SK-N-SH (cell line): ENCODE results near the gene PALLD. TPM values are rescaled to one million over a fixed set of nuclear protein-coding genes. Genes with fewer than 3 reads are reported as not detected.
A peak's percentile ranks its signal among the peaks of the same experiment; 100 is the strongest.

ENCODE experiments used
- CTCF ChIA-PET: fragments of 300-600, 350-600 bp; formaldehyde crosslinking; extraction: SDS; loops from one replicate; lab custom pipeline; 2021; lab: Yijun Ruan, JAX
- POLR2A ChIA-PET: fragments of 350-600 bp; sonication (Branson Sonifier 250); formaldehyde crosslinking; extraction: SDS; loops from one replicate; lab custom pipeline; 2020; ENCODE audit warnings: antibody characterized with exemption, inconsistent platforms; lab: Yijun Ruan, JAX
- DNase-seq: peaks from one replicate; pipeline ENCODE4 v3.0.0; 2012
- H2AFZ ChIP-seq: fragments of 200-600 bp; sonication (generic); 2 replicates; pipeline ENCODE4 v1.8.1; 2016; ENCODE audit warnings: antibody characterized with exemption, mild to moderate bottlenecking, low read depth
- H3F3A ChIP-seq: fragments of 200-600 bp; sonication (generic); replicated peaks from 2 replicates; pipeline ENCODE3; 2016; ENCODE audit warnings: antibody characterized with exemption, mild to moderate bottlenecking; ENCODE audit not compliant: insufficient read depth
- H3K27ac ChIP-seq, 2 experiments: fragments of 200-500 bp in 1 of 2; fragments of 200-600 bp in 1 of 2; sonication (Bioruptor generic) in 1 of 2; sonication (generic), shearing (Covaris generic) in 1 of 2; 2 replicates each; pipeline versions ENCODE4 v1.5.1 to v1.6.1; 2014 to 2016; ENCODE audit warnings: low read depth in 2 of 2, inconsistent platforms in 1 of 2, low read length in 1 of 2, mild to moderate bottlenecking in 1 of 2, mixed read lengths in 1 of 2
- H3K27me3 ChIP-seq: fragments of 200-600 bp; sonication (generic), shearing (Covaris generic); 2 replicates; pipeline ENCODE4 v1.6.1; 2016; ENCODE audit warnings: mixed run types; ENCODE audit not compliant: insufficient read depth
- H3K36me3 ChIP-seq, 2 experiments: fragments of 200-500 bp in 1 of 2; fragments of 200-600 bp in 1 of 2; sonication (Bioruptor generic) in 1 of 2; sonication (generic) in 1 of 2; replicated peaks in 1 of 2; 2 replicates each; pipeline versions ENCODE3 to v1.5.1; 2014 to 2016; ENCODE audit warnings: low read length in 1 of 2, mild to moderate bottlenecking in 1 of 2; ENCODE audit not compliant: insufficient read depth in 2 of 2, control insufficient read depth in 1 of 2
- H3K4me1 ChIP-seq, 2 experiments: fragments of 200-500 bp in 1 of 2; fragments of 200-600 bp in 1 of 2; sonication (Bioruptor generic) in 1 of 2; sonication (generic), shearing (Covaris generic) in 1 of 2; 2 replicates each; pipeline versions ENCODE4 v1.5.1 to v1.6.1; 2014 to 2016; ENCODE audit warnings: low read depth in 1 of 2, low read length in 1 of 2, mixed run types in 1 of 2; ENCODE audit not compliant: insufficient read depth in 2 of 2, control insufficient read depth in 1 of 2
- H3K4me2 ChIP-seq: fragments of 200-600 bp; sonication (generic), shearing (Covaris generic); 2 replicates; pipeline ENCODE4 v1.6.1; 2017; ENCODE audit warnings: mixed run types
- H3K4me3 ChIP-seq, 2 experiments: fragments of 200-500 bp in 1 of 2; fragments of 200-600 bp in 1 of 2; sonication (Bioruptor generic) in 1 of 2; sonication (generic), shearing (Covaris generic) in 1 of 2; 2 replicates each; pipeline versions ENCODE4 v1.5.1 to v1.8.1; 2014 to 2016; ENCODE audit warnings: low read depth in 2 of 2, inconsistent platforms in 1 of 2, low read length in 1 of 2, mild to moderate bottlenecking in 1 of 2, mixed read lengths in 1 of 2, moderate library complexity in 1 of 2
- H3K79me2 ChIP-seq: fragments of 200-600 bp; sonication (generic); 2 replicates; pipeline ENCODE4 v1.8.1; 2017; ENCODE audit warnings: mild to moderate bottlenecking; ENCODE audit not compliant: insufficient read depth
- H3K9ac ChIP-seq: fragments of 200-600 bp; sonication (generic); 2 replicates; pipeline ENCODE4 v1.6.1; 2017; ENCODE audit warnings: mixed run types
- H3K9me2 ChIP-seq: fragments of 200-600 bp; sonication (generic); 2 replicates; pipeline ENCODE4 v1.6.1; 2017; ENCODE audit warnings: mixed run types
- H3K9me3 ChIP-seq: fragments of 200-600 bp; sonication (generic); 2 replicates; pipeline ENCODE4 v1.6.1; 2017; ENCODE audit warnings: mixed run types, mild to moderate bottlenecking, moderate library complexity
- H4K20me1 ChIP-seq: fragments of 200-600 bp; sonication (generic); 2 replicates; pipeline ENCODE4 v1.6.1; 2017; ENCODE audit warnings: mild to moderate bottlenecking, mixed run types; ENCODE audit not compliant: insufficient read depth
- CHD2 ChIP-seq: fragments of 150-350 bp; IDR thresholded peaks from 2 replicates; pipeline ENCODE4 v1.6.1; 2018; ENCODE audit warnings: low read length; ENCODE audit not compliant: partially characterized antibody
- EP300 ChIP-seq, 2 experiments: IDR thresholded peaks; 2 replicates each; pipeline versions ENCODE4 v1.4.0 to v1.6.1; 2012; ENCODE audit warnings: borderline replicate concordance in 1 of 2, low read depth in 1 of 2, low read length in 1 of 2
- EZH2phosphoT487 ChIP-seq: fragments of 200-600 bp; sonication (generic); IDR thresholded peaks from 2 replicates; pipeline ENCODE4 v1.6.1; 2017; ENCODE audit warnings: low read depth, mixed run types, mild to moderate bottlenecking, antibody characterized with exemption, moderate library complexity, borderline replicate concordance
- FOSL2 ChIP-seq: IDR thresholded peaks from 2 replicates; pipeline ENCODE4 v1.4.0; 2012; ENCODE audit warnings: low read depth, mild to moderate bottlenecking, moderate library complexity, borderline replicate concordance
- FOXJ3 ChIP-seq: sonication (generic); formaldehyde crosslinking; IDR thresholded peaks from 2 replicates; pipeline ENCODE4 v1.5.1; 2020; ENCODE audit warnings: mild to moderate bottlenecking, missing genetic modification reagents
- FOXM1 ChIP-seq: IDR thresholded peaks from 2 replicates; pipeline ENCODE4 v1.4.0; 2012; ENCODE audit warnings: low read depth, mild to moderate bottlenecking
- GABPA ChIP-seq: IDR thresholded peaks from 2 replicates; pipeline ENCODE4 v1.4.0; 2012; ENCODE audit warnings: low read depth, mild to moderate bottlenecking
- JUND ChIP-seq: IDR thresholded peaks from 2 replicates; pipeline ENCODE4 v1.4.0; 2012
- MXI1 ChIP-seq: IDR thresholded peaks from 2 replicates; pipeline ENCODE4 v1.6.1; 2012; ENCODE audit warnings: mild to moderate bottlenecking, low read depth, low read length, improper control_type of control experiment
- NFIC ChIP-seq: IDR thresholded peaks from 2 replicates; pipeline ENCODE4 v1.4.0; 2012; ENCODE audit warnings: borderline replicate concordance
- RFX5 ChIP-seq: IDR thresholded peaks from 2 replicates; pipeline ENCODE4 v1.6.1; 2012; ENCODE audit warnings: mild to moderate bottlenecking, improper control_type of control experiment, low read length
- RXRA ChIP-seq: IDR thresholded peaks from 2 replicates; pipeline ENCODE4 v1.4.0; 2012; ENCODE audit warnings: low read depth, mild to moderate bottlenecking, borderline replicate concordance
- SIN3A ChIP-seq: IDR thresholded peaks from 2 replicates; pipeline ENCODE4 v1.6.1; 2012; ENCODE audit warnings: low read depth, mild to moderate bottlenecking, low read length, moderate library complexity, borderline replicate concordance
- SMC3 ChIP-seq: IDR thresholded peaks from 2 replicates; pipeline ENCODE4 v1.6.1; 2012; ENCODE audit warnings: low read depth, low read length, improper control_type of control experiment
- TAF1 ChIP-seq: IDR thresholded peaks from 2 replicates; pipeline ENCODE4 v1.6.1; 2012; ENCODE audit warnings: low read depth, mild to moderate bottlenecking, low read length, moderate library complexity, borderline replicate concordance
- TEAD4 ChIP-seq: IDR thresholded peaks from 2 replicates; pipeline ENCODE4 v1.4.0; 2012; ENCODE audit warnings: mild to moderate bottlenecking, borderline replicate concordance; ENCODE audit not compliant: insufficient read depth
- WGBS: methylation state at CpG from one replicate; pipeline ENCODE4 v1.1.6; 2017; ENCODE audit warnings: low lambda C conversion rate; 5-methylcytosine and 5-hydroxymethylcytosine counted together
- polyA plus RNA-seq, 3 experiments: library from polyadenylated mRNA; depleted of rRNA; stranded (reverse); fragments of >200 nt; gene quantifications; 2 replicates each; pipeline ENCODE4 v1.2.3, GENCODE V29; 2012
- TF ChIP-seq, protein P1 (sequence below): fragments of 150-350 bp; IDR thresholded peaks from 2 replicates; pipeline ENCODE4 v1.6.1; 2017; ENCODE audit warnings: antibody characterized with exemption, low read length, low read depth, borderline replicate concordance
- TF ChIP-seq, protein P2 (sequence below): IDR thresholded peaks from 2 replicates; pipeline ENCODE4; 2012

Gene PALLD
- polyA plus RNA-seq, 1 of the 3 experiments (the other 2 are of a cell fraction): 33.0 TPM

DNA sequence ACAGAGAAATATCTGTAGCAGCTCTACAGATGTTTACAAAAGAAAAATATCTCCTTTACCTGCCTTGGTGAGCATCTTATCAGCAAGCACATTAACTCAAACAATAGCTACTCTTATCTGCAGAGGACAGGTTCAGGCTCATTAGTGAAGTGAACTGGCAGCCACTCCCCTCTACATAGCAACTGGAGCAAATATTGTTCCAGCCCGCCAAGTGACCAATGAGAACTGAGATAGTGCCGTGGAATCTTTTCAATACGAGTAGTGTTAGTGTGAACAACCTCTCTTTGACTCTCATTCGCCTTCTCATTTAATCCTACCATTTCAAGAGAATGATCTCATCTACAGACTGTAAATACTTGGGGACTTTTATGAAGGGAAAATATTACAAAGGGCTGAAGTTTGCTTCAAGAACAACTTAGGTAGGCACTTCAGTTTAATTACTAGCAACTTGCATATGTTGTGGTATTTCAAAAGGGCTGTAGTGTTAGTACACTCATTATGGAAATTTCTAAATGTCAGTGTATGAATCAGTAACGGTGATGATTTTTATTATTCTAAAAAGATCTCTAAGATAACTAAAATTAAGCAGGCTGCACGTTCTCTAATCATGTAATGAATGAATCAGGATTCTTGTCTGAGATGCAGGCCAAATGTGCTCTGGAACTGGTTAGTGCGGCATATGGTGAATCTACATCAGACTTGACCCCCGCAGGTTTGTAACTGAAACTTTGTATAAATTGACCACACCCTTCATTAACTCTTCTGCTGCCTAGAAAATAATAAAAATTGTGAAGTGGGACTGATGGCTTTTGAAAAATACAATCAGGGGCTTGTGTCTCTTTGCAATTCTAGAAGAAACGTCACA lies 72.4 kb downstream of the PALLD start:
- 57% methylated on average over 9 of the region's 9 CpGs for WGBS
- Histone ChIP-seq H3K27ac (peak overlapping the region in 1 of 2 experiments; percentile 39; a peak in 2 of 4 replicates), H3K9ac (no peak overlapping the region)

DNA sequence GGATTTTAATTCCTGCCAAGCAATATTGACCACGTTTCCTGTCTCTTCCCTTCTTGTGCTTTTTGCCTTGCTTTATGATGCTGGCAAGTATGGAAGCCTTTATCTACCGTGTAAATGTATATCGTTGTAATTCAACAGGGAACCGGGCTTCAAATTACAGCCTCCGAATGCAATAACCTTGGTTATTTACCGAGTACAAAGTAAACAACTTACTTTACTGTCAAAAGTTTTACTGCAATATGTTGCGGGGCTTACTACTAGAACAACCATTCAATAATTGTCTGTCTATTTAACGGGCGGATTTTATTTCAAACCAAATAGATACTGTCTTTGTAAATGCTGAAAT lies 73.1 kb downstream of the PALLD start:
- DNase-seq: no peak
- peaks cover 12% of the 10 kb centered on the region for H3F3A ChIP-seq
- WGBS: 82% methylated on average over 9 of the region's 9 CpGs
- no peaks in the 10 kb centered on the region for H3K79me2 ChIP-seq
- peaks cover 0 to 3% of the 10 kb centered on the region in 2 experiments for H3K36me3 ChIP-seq
- H3K4me1 ChIP-seq: peaks cover 9 to 13% of the 10 kb centered on the region in 2 experiments; a peak in 3 of 4 replicates
- H3K27me3 ChIP-seq: no peaks in the 10 kb centered on the region
- H3K4me2 ChIP-seq: no peak overlapping the region
- CTCF ChIA-PET: no interaction called here
- TF ChIP-seq MXI1 (no peak), SIN3A (no peak), TAF1 (no peak), RFX5 (no peak), TEAD4 (no peak), GABPA (no peak), EP300 (IDR thresholded peaks at IDR 0.05; ENCODE audit: borderline replicate concordance in 1 of 2, low read depth in 1 of 2, low read length in 1 of 2) (no peak)
- H4K20me1 ChIP-seq: no peaks in the 10 kb centered on the region
- POLR2A ChIA-PET: no interaction called here
- no peak overlapping the region for H3K4me3 ChIP-seq
- no peak overlapping the region for H2AFZ ChIP-seq
- no peak overlapping the region for H3K27ac ChIP-seq
- no peak overlapping the region for H3K9ac ChIP-seq
- H3K9me2 ChIP-seq: no peaks in the 10 kb centered on the region
- no peaks in the 10 kb centered on the region for H3K9me3 ChIP-seq

More for the DNA sequence above, 72.4 kb downstream of the PALLD start:
- no peaks in the 10 kb centered on the region for H3K79me2 ChIP-seq
- peaks cover 7% of the 10 kb centered on the region for H3F3A ChIP-seq
- no peak overlapping the region for H3K4me3 ChIP-seq
- H3K4me2 ChIP-seq: no peak overlapping the region
- H4K20me1 ChIP-seq: no peaks in the 10 kb centered on the region
- H3K4me1 ChIP-seq: peaks cover 3 to 13% of the 10 kb centered on the region in 2 experiments; a peak in 3 of 4 replicates
- ChIA-PET CTCF (no interaction called here), POLR2A (no interaction called here)
- H3K9me3 ChIP-seq: no peaks in the 10 kb centered on the region
- H3K9me2 ChIP-seq: no peaks in the 10 kb centered on the region
- peaks cover 0 to 3% of the 10 kb centered on the region in 2 experiments for H3K36me3 ChIP-seq
- DNase-seq: no peak
- H3K27me3 ChIP-seq: no peaks in the 10 kb centered on the region
- H2AFZ ChIP-seq: peak overlapping the region; percentile 74; the same call in 1 of the 2 replicates
- TF ChIP-seq MXI1 (0 out of 2 replicates have a peak, but pooled peaks have one; percentile 18), SMC3 (no peak)

DNA sequence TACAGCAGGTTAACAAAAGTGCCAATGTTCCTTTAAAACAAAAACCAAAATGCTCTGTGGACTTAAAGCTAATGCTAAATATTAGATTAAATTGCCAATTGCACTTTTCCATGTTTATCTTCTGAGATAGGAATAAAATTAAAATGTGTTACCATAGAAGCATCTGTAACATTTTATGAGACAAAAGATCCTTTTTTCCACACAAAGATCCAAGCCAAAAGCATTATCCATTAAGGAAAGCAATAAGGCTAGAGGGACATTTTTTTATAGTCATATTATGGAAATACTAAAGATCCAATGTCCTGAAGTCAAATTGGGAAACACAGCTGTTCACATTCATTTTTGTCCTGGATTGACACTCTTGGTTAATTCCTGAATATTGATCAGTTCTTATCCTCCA lies 73.6 kb downstream of the PALLD start:
- Histone ChIP-seq H3K4me2 (no peak overlapping the region), H3K79me2 (no peaks in the 10 kb centered on the region), H3K27ac (no peak overlapping the region), H3K9me2 (no peaks in the 10 kb centered on the region), H3K36me3 (peaks cover 0 to 3% of the 10 kb centered on the region in 2 experiments), H3K9me3 (no peaks in the 10 kb centered on the region), H3K27me3 (no peaks in the 10 kb centered on the region), H3K4me3 (no peak overlapping the region), H3K9ac (no peak overlapping the region), H3K4me1 (peaks cover 13% of the 10 kb centered on the region in 2 experiments; a peak in 3 of 4 replicates), H2AFZ (no peak overlapping the region), H3F3A (peaks cover 18% of the 10 kb centered on the region), H4K20me1 (no peaks in the 10 kb centered on the region)
- TF ChIP-seq, protein P1, sequence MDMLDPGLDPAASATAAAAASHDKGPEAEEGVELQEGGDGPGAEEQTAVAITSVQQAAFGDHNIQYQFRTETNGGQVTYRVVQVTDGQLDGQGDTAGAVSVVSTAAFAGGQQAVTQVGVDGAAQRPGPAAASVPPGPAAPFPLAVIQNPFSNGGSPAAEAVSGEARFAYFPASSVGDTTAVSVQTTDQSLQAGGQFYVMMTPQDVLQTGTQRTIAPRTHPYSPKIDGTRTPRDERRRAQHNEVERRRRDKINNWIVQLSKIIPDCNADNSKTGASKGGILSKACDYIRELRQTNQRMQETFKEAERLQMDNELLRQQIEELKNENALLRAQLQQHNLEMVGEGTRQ: no peak
- TF ChIP-seq SIN3A (no peak), JUND (no peak), EZH2phosphoT487 (no peak), FOXJ3 (CRISPR knock-in tag) (no peak), RXRA (no peak), FOSL2 (no peak), CHD2 (no peak), SMC3 (no peak), FOXM1 (no peak), EP300 (IDR thresholded peaks at IDR 0.05; ENCODE audit: borderline replicate concordance in 1 of 2, low read depth in 1 of 2, low read length in 1 of 2) (no peak), NFIC (no peak), MXI1 (no peak), TAF1 (no peak)
- TF ChIP-seq, protein P2, sequence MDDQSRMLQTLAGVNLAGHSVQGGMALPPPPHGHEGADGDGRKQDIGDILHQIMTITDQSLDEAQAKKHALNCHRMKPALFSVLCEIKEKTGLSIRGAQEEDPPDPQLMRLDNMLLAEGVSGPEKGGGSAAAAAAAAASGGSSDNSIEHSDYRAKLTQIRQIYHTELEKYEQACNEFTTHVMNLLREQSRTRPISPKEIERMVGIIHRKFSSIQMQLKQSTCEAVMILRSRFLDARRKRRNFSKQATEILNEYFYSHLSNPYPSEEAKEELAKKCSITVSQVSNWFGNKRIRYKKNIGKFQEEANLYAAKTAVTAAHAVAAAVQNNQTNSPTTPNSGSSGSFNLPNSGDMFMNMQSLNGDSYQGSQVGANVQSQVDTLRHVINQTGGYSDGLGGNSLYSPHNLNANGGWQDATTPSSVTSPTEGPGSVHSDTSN: no peak
- ChIA-PET POLR2A (no interaction called here), CTCF (interaction anchor here (0.8 to 2.0 kb wide), 3 partner anchors 15 to 105 kb away, joined by 3 to 9 read pairs (median 3); no protein-coding TSS in a partner anchor)
- no peak for DNase-seq
